Ectodermal cell (in vitro differentiated cells): Measurements from ENCODE around the gene SOD3.

Experiments
- H3K27ac ChIP-seq: 2 replicates; pipeline ENCODE4 v1.7.0; 2013; ENCODE audit warnings: mild to moderate bottlenecking, low read depth, low read length; ENCODE audit not compliant: insufficient read depth, poor library complexity, severe bottlenecking
- H3K27me3 ChIP-seq: 2 replicates; pipeline ENCODE4 v1.7.0; 2013; ENCODE audit warnings: mild to moderate bottlenecking, low read length; ENCODE audit not compliant: insufficient read depth, control insufficient read depth, poor library complexity, severe bottlenecking
- H3K36me3 ChIP-seq: one replicate; pipeline ENCODE4 v1.7.0; 2013; ENCODE audit warnings: low read length; ENCODE audit not compliant: control insufficient read depth, insufficient read depth
- H3K4me1 ChIP-seq: one replicate; pipeline ENCODE4 v1.7.0; 2013; ENCODE audit warnings: low read length; ENCODE audit not compliant: control insufficient read depth, insufficient read depth
- H3K4me3 ChIP-seq: 2 replicates; pipeline ENCODE4 v1.7.0; 2013; ENCODE audit warnings: low read depth, low read length, control low read depth; ENCODE audit not compliant: insufficient read depth
- H3K9me3 ChIP-seq: 2 replicates; pipeline ENCODE4 v1.7.0; 2013; ENCODE audit warnings: mild to moderate bottlenecking, low read length, moderate library complexity; ENCODE audit not compliant: control insufficient read depth
- WGBS, 2 experiments: methylation state at CpG; one replicate each; pipeline ENCODE4 v1.1.7; 2013; ENCODE audit warnings: missing lambda C conversion rate in 2 of 2; 5-methylcytosine and 5-hydroxymethylcytosine counted together

Gene SOD3

GRCh38 chr4:24800325-24800895, 5.0 kb downstream of the SOD3 start:
- Histone ChIP-seq H3K4me3 (peak overlapping the region; percentile 31), H3K4me1 (no peaks in the 10 kb centered on the region), H3K27ac (no peak overlapping the region), H3K36me3 (no peaks in the 10 kb centered on the region), H3K27me3 (peaks cover 63% of the 10 kb centered on the region), H3K9me3 (no peaks in the 10 kb centered on the region)
- 2% methylated on average over 25 of the region's 25 CpGs for WGBS, 2 experiments

GRCh38 chr4:24801136-24801855, 5.9 kb downstream of the SOD3 start:
- H3K27me3 ChIP-seq, result peaks cover 56% of the 10 kb centered on the region
- no peak overlapping the region for H3K4me3 ChIP-seq
- no peaks in the 10 kb centered on the region for H3K4me1 ChIP-seq
- no peaks in the 10 kb centered on the region for H3K36me3 ChIP-seq
- H3K27ac ChIP-seq, result no peak overlapping the region
- no peaks in the 10 kb centered on the region for H3K9me3 ChIP-seq
- 83 to 87% methylated on average over 10 of the region's 10 CpGs for WGBS, 2 experiments

- 92 to 93% methylated on average over 6 of the region's 6 CpGs for WGBS, 2 experiments
- no peak overlapping the region for H3K4me3 ChIP-seq
- H3K27me3 ChIP-seq, result peaks cover 42% of the 10 kb centered on the region
- no peaks in the 10 kb centered on the region for H3K9me3 ChIP-seq
- no peaks in the 10 kb centered on the region for H3K4me1 ChIP-seq
- H3K27ac ChIP-seq, result no peak overlapping the region
- no peaks in the 10 kb centered on the region for H3K36me3 ChIP-seq
These were observed 7.3 kb downstream of the SOD3 start for GRCh38 chr4:24802648-24803047.

DNA sequence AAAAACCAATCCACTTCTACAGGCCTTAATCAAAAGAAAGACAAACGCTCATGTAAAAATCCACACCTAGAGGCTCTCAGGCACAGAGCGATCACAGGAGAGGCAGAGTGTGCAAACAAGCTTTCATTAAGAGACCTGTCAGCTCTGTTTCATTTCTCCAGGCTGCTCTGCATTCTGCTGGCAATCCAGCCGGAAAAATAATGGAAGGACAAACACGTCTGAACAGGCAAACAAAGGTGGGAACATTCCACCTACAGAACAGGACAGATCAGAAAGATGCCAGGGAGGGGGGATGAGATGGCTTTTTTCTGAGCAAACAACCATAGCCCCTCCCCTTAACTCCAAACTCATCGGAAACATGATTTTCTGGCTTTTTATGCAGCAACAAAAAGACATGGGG, 9.7 kb downstream of the SOD3 start:
- Histone ChIP-seq H3K27me3 (peaks cover 18% of the 10 kb centered on the region), H3K4me1 (no peaks in the 10 kb centered on the region), H3K27ac (no peak overlapping the region), H3K4me3 (no peak overlapping the region), H3K36me3 (no peaks in the 10 kb centered on the region), H3K9me3 (no peaks in the 10 kb centered on the region)
- 93% methylated on average over 5 of the region's 5 CpGs for WGBS, 2 experiments

GRCh38 chr4:24805566-24805965, 10.2 kb downstream of the SOD3 start:
- Histone ChIP-seq H3K27me3 (peaks cover 13% of the 10 kb centered on the region), H3K36me3 (no peaks in the 10 kb centered on the region), H3K4me3 (no peak overlapping the region), H3K9me3 (no peaks in the 10 kb centered on the region), H3K4me1 (no peaks in the 10 kb centered on the region), H3K27ac (no peak overlapping the region)
- WGBS, 2 experiments, result 88 to 90% methylated on average over 6 of the region's 6 CpGs

- no peak overlapping the region for H3K4me3 ChIP-seq
- no peaks in the 10 kb centered on the region for H3K36me3 ChIP-seq
- H3K4me1 ChIP-seq, result no peaks in the 10 kb centered on the region
- peaks cover 5% of the 10 kb centered on the region for H3K27me3 ChIP-seq
- H3K27ac ChIP-seq, result no peak overlapping the region
- WGBS, 2 experiments, result 95% methylated on average over 11 of the region's 11 CpGs
- H3K9me3 ChIP-seq, result no peaks in the 10 kb centered on the region
These were observed 11.0 kb downstream of the SOD3 start for GRCh38 chr4:24806206-24806990.

DNA sequence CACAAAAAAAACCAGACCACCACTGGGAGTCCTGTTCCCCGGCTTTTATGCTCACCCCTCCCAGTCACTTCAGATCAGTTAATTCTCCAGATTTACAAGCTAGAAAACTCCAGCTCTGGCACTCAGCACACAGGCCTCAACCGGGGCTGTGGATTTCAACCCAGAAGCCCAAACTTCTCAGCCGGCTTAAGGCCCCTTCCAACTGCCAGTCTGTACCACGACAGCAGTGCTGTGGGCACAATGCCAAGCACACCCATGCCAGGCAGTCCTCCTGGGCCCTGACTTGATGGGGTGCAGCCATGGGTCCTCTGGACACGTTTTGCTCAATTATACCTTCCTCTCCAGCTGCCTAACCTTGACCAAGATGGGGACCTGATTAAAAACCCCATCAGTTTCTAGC, 12.2 kb downstream of the SOD3 start:
- WGBS, 2 experiments, result 93 to 95% methylated on average over 5 of the region's 5 CpGs
- Histone ChIP-seq H3K4me3 (no peak overlapping the region), H3K4me1 (no peaks in the 10 kb centered on the region), H3K27ac (no peak overlapping the region), H3K27me3 (no peaks in the 10 kb centered on the region), H3K9me3 (no peaks in the 10 kb centered on the region), H3K36me3 (no peaks in the 10 kb centered on the region)

DNA sequence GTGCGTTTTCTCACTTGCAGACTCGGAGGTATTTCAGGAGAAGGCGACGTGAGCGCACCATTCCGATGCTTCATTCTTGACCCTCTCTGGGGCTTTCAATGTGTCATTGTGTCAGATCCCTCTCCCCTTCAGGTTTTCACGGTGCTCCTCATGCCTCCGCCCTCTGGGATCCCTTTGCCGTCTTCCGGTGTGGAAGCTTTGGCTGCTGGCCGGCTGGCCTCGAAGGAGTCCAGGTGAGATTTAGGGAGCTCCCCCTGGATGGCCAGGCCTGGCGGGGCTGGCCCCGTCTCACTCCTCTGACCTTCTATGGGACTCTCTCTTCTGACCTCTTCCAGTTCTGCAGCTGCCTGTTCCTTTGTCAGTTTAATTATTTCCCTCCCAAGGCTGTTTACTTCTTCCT, 12.9 kb downstream of the SOD3 start:
- Histone ChIP-seq H3K4me3 (no peak overlapping the region), H3K9me3 (no peaks in the 10 kb centered on the region), H3K36me3 (no peaks in the 10 kb centered on the region), H3K27me3 (no peaks in the 10 kb centered on the region), H3K27ac (no peak overlapping the region), H3K4me1 (no peaks in the 10 kb centered on the region)
- 89 to 92% methylated on average over 14 of the region's 14 CpGs for WGBS, 2 experiments

DNA sequence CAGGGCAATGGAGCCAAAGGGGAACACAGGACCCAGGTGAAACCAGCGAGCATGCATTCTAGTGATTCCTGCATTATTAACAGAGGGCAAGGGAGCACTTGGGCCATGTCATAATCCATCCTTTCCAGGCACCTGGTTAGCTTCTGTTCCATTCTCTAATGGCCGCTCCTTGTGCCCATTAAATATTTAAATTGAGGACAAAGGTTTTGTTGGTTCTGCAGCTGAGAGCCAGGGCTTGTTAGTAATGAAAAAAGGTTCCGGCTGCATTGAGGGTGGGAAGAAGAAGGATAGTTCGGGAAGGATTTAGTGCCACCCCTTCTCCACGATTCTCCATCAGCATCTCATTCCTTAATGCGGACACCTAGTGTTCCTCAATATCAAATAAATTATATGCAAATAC, 13.6 kb downstream of the SOD3 start:
- WGBS, 2 experiments, result 93 to 94% methylated on average over 5 to 6 of the region's 6 CpGs
- no peak overlapping the region for H3K4me3 ChIP-seq
- no peaks in the 10 kb centered on the region for H3K36me3 ChIP-seq
- H3K27ac ChIP-seq, result no peak overlapping the region
- H3K27me3 ChIP-seq, result no peaks in the 10 kb centered on the region
- no peaks in the 10 kb centered on the region for H3K4me1 ChIP-seq
- no peaks in the 10 kb centered on the region for H3K9me3 ChIP-seq

GRCh38 chr4:24809376-24809775, 14.0 kb downstream of the SOD3 start:
- H3K27me3 ChIP-seq, result no peaks in the 10 kb centered on the region
- no peak overlapping the region for H3K4me3 ChIP-seq
- 73 to 87% methylated on average over 2 of the region's 2 CpGs for WGBS, 2 experiments
- no peaks in the 10 kb centered on the region for H3K9me3 ChIP-seq
- H3K36me3 ChIP-seq, result no peaks in the 10 kb centered on the region
- H3K27ac ChIP-seq, result no peak overlapping the region
- no peaks in the 10 kb centered on the region for H3K4me1 ChIP-seq
